CD4-positive, alpha-beta T cell treated with Interleukin-15 for 4 hours (primary cell): ENCODE results near the gene MGMT.

ENCODE experiments used
- DNase-seq: peaks from one replicate; pipeline ENCODE4 v3.0.0-alpha.2; 2020; ENCODE audit warnings: low spot score

The MGMT gene

DNA sequence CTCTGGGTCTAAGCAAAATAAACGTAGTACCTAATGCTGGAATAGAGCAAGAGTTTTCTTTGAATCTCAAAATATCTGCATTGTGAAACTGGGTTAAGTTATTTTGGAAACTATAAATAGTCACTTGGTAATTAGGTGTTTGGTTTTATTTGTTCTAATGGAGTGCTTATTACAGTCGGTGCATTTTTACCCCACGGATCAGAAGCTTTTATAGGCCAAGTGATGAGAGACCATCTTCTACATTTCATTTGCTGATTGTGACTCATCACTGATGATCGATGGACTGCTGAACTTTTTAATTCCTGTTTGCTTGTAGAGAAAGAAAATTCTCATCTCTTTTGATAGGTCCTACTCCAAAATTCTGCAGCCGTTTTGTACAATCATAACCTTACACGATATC, 28.2 kb downstream of the MGMT start:
- no peak for DNase-seq

DNA sequence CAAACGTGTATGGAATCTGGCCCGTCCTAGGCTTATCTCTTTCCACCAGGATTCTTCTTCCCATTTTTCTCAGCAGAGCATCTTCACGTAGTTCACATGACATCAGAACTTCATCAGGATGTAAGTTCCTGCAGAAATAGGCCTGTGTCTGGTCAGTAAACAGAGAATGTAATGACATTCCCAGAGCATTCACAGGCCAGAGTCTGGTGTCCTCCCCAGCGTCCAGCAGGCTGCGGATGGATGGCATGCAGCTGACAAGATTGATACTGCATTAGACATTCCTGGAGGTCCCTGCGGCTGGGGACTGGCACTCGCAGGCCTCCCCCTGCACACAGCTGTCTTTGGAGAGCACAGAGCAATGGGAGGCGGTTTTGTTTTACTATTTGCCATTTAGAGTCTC, 28.7 kb downstream of the MGMT start:
- no peak for DNase-seq

DNA sequence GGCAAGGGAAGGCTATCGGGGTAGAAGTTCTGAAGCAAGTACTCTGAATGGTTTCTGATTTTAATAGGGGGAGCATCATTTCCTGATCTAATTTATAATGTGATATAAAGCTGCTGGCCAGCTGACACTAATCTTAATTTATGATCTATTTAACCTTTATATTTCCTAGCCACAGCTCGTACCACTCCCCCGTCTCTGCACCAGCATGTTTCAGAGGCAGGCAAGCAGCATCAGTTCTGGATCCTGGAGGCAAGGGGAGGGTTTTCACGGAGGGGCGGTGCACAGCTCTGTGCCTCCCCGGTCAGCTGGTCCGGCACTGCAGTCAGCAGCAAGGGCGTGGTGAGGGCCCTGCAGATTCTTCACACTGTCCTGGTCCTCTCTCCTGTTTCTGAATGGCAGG, 30.0 kb downstream of the MGMT start:
- DNase-seq = no peak

GRCh38 chr10:129498680-129499079, 31.6 kb downstream of the MGMT start:
- no peak for DNase-seq

DNA sequence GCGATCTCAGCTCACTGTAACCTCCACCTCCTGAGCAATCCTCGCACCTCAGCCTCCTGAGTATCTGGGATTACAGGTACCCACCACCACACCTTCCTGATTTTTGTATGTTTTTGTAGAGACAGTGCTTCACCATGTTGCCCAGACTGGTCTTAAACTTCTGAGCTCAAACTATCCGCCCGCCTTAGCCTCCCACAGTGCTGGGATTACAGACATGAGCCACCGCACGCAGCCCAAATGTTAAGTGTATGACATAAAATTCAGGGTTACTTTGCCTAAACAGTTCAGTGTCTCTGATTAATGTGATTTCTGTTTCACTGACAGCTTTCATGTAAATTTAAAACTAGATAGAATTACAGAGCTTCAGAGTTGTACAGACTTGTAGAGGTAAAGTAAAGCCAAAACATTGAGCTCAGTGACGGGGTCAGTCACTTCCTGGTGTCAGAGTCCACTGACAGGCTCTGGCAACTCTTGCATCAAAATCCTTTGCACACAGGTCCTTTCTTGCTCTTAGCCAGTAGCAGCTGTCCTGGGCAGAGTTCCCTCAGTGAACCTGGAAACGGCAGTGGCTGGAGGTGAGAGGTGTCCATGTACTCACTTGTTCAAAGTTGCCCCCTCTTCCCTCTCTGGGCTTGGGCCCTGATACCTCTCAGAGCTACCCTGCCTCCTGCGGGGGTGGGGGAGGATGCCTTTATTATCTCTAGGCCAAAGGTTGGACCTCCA, 33.7 kb downstream of the MGMT start:
- DNase-seq = no peak

- DNase-seq = no peak
Measured at GRCh38 chr10:129501652-129502436, 34.8 kb downstream of the MGMT start.

DNA sequence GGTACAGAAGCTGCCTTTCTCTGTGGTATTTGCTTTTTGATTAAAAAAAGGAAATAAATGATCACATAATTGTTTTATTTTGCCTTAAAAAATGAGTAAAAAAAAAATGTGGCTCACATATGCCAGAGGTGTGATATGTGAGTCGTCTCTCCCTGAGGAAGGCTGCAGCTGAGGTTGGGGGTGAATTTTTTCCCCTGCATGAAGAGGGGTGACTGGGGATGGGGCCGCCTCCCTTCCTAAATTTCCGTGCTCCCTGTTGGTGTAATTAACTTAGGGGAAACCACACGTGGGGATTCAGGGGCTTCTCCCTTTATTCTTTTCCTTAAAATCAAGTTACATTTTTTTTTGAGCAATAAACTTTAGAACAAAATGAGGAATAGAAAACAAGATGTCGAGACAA, 35.4 kb downstream of the MGMT start:
- DNase-seq = no peak

DNA sequence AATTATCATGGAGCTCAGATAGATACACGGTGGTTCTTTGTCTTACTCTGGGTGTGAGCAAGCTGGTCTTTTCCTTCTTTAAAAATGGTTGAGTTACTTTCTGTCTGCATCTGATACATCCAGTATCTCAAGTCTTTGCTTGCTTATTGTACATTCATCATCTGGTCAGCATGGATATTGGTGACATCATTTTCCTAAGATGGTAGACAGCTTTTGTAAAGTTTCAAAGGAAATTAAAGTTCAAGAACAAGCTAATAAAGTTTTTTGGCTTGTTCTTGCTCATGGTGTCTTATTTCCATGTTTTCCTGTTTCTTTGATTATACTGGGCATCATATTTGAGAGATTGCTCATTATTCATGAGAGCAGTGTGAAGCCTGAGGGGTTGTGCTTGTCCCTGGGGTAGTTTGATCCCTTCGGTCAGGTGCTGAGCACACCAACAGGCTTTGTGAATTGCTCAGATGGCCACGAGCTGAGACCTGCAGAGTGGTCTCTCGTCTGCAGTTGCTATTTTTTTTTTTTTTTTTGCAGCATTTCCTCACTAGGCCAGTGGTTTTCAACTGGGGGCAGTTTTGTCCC, 38.5 kb downstream of the MGMT start:
- no peak for DNase-seq

DNA sequence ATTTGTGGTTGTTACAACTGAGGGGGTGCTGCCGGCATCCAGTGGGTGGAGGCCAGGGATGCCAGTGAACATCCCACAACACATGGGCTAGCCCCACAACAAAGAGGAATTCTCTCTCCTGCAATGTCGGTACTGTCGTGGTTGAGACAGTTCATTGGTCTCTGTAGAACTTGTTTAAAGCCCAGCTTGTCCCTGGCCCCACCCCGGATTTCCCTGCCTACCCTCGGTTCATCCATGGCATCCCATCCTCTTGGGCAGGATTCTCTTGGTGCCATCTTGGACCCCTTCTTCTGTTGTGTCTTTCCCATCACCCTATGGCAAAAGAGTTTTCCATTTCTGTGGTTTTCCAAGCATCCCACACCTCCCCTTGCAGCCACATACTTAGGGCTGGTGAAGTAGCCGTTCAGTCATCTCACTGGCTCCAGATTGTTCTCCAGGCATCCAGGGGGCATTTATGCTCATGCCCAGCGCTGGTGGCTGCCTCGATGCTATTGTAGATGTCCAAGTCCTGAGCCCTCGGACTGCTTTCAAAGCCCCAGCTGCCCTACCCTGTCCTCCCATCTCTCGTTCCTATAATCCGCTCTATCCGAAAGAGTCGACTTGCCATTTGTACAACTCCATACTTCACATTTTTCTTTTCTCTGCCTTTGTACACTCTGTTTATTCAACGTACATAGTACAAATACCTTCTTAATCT, 39.2 kb downstream of the MGMT start:
- DNase-seq = no peak

DNA sequence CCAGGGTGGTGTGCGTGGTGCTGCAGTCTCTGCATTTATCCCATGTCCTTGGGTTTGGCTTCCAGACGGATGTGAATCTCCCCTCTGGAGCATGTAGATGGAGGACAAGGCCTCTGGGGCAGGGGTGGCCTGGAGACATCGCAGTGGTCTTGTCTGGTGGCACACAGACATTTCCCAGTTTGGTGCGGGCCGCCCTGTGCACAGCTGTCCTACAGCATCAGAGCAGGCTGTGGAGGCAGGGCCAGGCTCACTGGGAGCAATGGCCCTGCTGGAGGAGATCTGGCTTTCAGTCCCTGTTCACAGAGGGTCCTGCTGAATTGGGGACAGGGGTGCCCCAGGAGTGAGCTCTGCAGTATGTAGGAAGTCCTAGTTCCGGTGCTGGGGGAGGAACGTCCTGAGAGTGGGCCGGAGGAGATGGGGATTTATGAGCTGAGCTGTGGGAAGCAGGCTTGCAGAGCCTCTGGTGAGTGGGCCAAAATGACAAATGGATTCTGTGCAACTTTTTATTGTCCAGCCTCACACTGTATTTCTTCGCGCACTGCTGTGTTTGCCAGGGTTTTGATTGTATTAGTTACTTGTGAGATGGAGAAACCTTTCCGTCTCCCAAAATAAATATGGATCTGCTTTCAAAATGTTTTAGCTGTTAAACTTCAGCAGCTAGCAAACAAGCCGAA, 40.3 kb downstream of the MGMT start:
- no peak for DNase-seq

DNA sequence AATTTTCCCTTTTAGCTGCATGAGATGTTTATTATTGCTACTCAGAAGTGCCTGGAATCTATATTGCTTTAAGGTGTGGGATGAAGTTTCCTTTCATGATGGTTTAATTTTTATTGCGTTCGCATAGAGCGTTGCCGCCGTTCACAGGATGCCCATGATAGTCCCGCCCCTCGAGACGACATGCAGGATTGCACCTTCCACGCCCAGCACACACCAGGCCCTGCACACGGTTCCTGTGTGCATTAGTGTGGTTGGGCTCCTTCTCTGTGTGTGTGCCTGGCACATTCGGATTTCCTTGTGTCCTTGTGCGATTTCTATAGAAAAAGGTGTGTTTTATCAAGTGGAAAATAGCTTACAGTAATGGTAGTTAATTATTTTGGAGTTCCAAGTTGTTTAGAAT, 42.1 kb downstream of the MGMT start:
- no peak for DNase-seq

DNA sequence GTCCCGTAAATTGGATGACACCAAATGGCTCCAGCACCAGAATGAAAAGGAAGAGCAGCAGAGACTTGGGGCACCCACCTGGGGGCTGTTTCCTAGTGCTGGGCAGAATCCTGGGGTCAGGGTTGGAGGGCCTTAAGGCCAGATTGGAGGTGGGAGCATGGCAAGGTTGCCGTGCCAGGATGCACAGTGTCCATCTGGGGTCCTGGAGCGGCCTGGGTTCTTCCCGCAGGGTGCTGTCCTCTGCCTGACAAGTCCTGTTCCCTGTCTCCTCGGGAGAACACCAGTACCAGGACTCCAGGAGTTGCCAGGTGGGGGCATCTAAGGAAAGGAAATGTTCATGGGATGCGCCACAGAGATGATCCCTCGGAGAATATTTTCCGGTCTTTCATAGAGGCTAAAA, 42.8 kb downstream of the MGMT start:
- DNase-seq = no peak

- no peak for DNase-seq
Measured at GRCh38 chr10:129511086-129511485, 44.0 kb downstream of the MGMT start.

GRCh38 chr10:129511758-129512157, 44.7 kb downstream of the MGMT start:
- DNase-seq = no peak

GRCh38 chr10:129513312-129513711, 46.3 kb downstream of the MGMT start:
- no peak for DNase-seq

DNA sequence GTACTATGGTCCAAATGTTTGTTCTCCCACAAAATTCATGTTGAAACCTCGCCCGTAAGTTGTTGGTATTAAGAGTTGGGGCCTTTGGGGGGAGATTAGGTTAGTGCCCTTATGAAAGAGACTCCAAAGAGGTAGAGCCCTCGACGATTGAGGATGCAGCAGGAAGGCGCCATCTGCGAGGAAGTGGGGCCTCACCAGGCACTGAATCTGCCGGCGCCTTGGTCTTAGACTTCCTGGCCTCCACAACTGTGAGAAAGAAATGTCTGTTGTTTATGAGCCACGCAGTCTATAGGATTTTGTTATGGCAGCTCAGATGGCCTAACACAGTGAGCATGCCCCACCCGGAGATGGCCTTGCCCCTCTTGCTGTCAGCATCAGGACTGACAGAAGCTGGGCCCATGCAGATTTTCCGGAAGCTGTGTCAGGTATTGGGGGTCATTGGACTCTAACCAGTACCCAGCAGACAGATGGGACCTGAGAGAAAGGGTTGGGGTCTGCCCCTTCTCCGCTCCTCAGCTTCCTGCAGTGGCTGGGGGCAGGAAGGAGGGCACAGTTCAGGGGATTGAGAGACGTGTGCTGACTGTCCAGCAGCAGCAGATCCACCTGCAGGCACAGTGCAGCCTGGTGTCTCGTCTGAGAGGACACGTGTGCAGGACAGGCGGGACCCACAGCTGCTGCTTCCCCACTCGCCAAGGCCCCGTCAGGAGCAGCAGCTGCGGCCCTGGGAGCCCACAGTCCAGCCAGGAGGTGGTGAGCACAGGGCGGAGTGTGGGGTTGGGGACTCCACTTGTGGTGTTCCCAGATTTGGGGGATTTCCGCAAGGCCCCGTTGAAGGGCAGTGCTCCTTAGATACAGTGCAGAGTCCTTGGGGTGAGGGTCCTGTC, 47.8 kb downstream of the MGMT start:
- no peak for DNase-seq

DNA sequence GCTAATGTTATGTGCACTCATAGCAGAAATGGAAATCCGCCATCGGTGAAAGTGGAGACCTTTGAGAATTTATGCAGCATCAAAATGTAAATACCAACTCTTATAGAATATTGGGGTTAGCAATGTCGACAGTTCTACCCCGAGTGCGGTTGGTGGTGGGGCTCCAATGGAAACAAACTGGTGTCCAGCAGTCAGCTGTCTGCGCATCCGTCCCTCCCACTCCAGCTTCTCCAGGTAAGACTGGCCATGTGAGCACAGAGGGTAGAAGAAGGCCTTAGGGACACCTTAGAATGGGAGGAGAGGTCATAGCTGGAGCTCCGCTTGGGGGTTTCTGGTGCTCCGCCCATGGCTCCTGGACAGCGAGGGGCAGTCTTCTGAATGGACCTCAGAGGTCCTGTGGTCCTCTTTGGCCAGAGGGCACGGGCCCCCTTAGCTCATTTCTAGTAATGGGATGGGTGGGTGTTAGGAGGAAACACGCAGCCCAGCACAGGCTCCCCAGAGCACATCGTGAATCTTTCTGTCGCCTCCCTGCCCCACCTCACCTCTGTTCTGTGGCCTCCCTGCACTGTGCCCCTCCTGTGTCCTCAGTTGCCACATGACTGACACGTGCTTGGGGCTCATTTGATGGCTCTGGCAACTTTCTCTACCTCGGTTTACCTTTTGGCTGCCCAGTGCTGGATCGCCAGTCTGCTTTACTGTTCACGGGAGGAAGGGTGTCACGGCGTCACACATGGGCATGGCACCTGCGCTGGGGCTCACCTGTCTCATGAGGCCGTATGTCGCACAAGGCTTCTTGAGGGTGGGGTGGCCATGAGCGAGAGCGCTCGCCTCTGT, 50.0 kb downstream of the MGMT start:
- DNase-seq = no peak

GRCh38 chr10:129517680-129518057, 50.6 kb downstream of the MGMT start:
- no peak for DNase-seq

- DNase-seq = no peak
Measured at GRCh38 chr10:129518793-129519192, 51.8 kb downstream of the MGMT start.

DNA sequence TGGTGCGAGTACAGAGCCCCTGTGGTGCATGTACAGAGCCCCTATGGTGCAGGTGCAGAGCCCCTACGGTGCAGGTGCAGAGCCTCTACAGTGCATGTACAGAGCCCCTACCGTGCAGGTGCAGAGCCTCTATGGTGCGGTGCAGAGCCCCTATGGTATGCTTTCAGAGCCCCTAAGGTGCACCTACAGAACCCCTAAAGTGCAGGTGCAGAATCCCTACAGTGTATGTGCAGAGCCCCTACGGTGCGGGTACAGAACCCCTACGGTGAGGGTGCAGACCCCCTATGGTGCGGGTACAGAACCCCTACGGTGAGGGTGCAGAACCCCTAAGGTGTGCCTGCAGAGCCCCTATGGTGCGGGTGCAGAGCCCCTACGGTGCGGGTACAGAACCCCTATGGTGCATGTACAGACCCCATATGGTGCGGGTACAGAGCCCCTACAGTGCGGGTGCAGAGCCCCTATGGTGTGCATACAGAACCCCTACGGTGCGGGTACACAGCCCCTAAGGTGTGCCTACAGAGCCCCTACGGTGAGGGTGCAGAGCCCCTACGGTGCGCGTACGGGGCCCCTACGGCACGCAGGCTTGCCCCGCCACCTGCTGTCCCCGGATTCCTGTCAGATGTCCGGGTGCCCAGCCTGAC, 53.5 kb downstream of the MGMT start:
- no peak for DNase-seq
